ENCODE data around the gene ZNF10.

- TF ChIP-seq, protein P1, sequence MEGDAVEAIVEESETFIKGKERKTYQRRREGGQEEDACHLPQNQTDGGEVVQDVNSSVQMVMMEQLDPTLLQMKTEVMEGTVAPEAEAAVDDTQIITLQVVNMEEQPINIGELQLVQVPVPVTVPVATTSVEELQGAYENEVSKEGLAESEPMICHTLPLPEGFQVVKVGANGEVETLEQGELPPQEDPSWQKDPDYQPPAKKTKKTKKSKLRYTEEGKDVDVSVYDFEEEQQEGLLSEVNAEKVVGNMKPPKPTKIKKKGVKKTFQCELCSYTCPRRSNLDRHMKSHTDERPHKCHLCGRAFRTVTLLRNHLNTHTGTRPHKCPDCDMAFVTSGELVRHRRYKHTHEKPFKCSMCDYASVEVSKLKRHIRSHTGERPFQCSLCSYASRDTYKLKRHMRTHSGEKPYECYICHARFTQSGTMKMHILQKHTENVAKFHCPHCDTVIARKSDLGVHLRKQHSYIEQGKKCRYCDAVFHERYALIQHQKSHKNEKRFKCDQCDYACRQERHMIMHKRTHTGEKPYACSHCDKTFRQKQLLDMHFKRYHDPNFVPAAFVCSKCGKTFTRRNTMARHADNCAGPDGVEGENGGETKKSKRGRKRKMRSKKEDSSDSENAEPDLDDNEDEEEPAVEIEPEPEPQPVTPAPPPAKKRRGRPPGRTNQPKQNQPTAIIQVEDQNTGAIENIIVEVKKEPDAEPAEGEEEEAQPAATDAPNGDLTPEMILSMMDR (conservative IDR thresholded peaks at IDR 0.05; ENCODE audit: low read depth, low read length) = no peak
- TF ChIP-seq MXI1 (IDR thresholded peaks at IDR 0.05; ENCODE audit: borderline replicate concordance, low read depth, low read length) = no peak
- TF ChIP-seq MAZ (IDR thresholded peaks at IDR 0.05; ENCODE audit: borderline replicate concordance, low read depth, low read length) = no peak
- no peak for TF ChIP-seq NFE2L2 (IDR thresholded peaks at IDR 0.05; ENCODE audit: low read depth, low read length)
- TF ChIP-seq POLR2A (IDR thresholded peaks at IDR 0.05; ENCODE audit: low read depth, low read length) = no peak
- TF ChIP-seq RAD21 (IDR thresholded peaks at IDR 0.05; ENCODE audit: low read length) = no peak
- TF ChIP-seq CEBPB (IDR thresholded peaks at IDR 0.05; ENCODE audit: low read depth, low read length) = no peak
- no peak for TF ChIP-seq RFX5 (IDR thresholded peaks at IDR 0.05; ENCODE audit: low read depth, low read length)
- TF ChIP-seq SMC3 (IDR thresholded peaks at IDR 0.05; ENCODE audit: low read depth, low read length) = no peak
- TF ChIP-seq, protein P2, sequence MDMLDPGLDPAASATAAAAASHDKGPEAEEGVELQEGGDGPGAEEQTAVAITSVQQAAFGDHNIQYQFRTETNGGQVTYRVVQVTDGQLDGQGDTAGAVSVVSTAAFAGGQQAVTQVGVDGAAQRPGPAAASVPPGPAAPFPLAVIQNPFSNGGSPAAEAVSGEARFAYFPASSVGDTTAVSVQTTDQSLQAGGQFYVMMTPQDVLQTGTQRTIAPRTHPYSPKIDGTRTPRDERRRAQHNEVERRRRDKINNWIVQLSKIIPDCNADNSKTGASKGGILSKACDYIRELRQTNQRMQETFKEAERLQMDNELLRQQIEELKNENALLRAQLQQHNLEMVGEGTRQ (IDR thresholded peaks at IDR 0.05; ENCODE audit: low read depth, low read length) = no peak
- no peak for TF ChIP-seq RCOR1 (IDR thresholded peaks at IDR 0.05; ENCODE audit: insufficient replicate concordance, low read length)
- no peak for TF ChIP-seq FOS (IDR thresholded peaks at IDR 0.05; ENCODE audit: low read depth, low read length)
- TF ChIP-seq MAFK (IDR thresholded peaks at IDR 0.05; ENCODE audit: low read depth, low read length) = no peak
Measured at GRCh38 chr12:133135747-133136146, 5.3 kb downstream of the ZNF10 start.

All from IMR-90 (cell line).